ENCODE measurements around the gene SFTPD.
A peak's percentile ranks its signal among the peaks of the same experiment; 100 is the strongest.
"Not testable (repeated sequence)": the region's sequence is repeated elsewhere in the genome, so short reads cannot be mapped to it uniquely, and the experiment has no call there.

Gene SFTPD

DNA sequence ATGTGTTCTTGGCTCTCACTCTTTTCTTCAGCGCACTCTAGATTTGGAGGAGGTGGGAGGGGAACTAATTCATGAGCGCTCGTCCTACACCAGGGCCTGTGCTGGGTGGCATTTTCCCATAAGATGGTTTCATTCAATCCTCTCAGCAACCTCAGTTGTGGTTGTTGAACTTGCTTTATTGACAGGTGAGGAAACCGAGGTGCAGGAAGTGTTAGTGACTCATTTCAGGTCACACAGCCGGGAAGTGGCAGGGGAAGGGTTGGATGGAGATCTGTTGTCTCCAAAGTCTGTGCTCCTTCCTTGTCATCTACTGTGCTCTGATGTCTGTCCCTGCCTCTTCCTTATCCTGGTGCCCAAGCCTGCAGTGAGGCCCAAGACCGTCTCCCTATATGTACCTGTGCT is 26.9 kb downstream of the SFTPD start:
- not testable (repeated sequence) for H3K27ac ChIP-seq (ENCODE audit: low read depth, low read length); H3K4me3 ChIP-seq (ENCODE audit: low read depth in 1 of 2, low read length in 2 of 2); H3K36me3 ChIP-seq (ENCODE audit: insufficient read depth, low read length); H3K4me1 ChIP-seq (ENCODE audit: insufficient read depth, low read length); H3K9me3 ChIP-seq (ENCODE audit: low read length); H3K9ac ChIP-seq (ENCODE audit: low read length); H3K27me3 ChIP-seq (ENCODE audit: control insufficient read depth in 1 of 2, insufficient read depth in 2 of 2, low read length in 2 of 2)

DNA sequence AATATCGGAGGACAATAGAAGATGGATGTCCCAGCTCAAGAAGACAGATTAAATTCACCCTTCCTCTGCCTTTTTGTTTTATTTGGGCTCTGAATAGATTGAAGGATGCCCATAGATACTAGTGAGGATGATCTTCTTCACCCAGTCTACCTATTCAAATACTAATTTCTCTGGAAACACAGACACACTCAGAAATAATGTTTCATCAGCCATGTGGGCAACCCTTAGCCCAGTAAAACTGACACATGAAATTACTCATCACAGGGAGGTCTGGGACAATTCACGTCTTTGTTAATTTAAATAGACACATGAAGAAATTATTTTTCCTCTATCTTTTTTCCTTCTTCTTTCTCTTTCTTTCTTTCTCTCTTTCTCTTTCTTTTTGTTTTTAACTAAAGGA is 33.1 kb downstream of the SFTPD start:
- not testable (repeated sequence) for H3K27me3 ChIP-seq (ENCODE audit: control insufficient read depth in 1 of 2, insufficient read depth in 2 of 2, low read length in 2 of 2); H3K36me3 ChIP-seq (ENCODE audit: insufficient read depth, low read length)

GRCh38 chr10:79914512-79914911 is 34.4 kb downstream of the SFTPD start:
- not testable (repeated sequence) for H3K4me3 ChIP-seq (ENCODE audit: low read depth in 1 of 2, low read length in 2 of 2); H3K27me3 ChIP-seq (ENCODE audit: control insufficient read depth in 1 of 2, insufficient read depth in 2 of 2, low read length in 2 of 2); H3K4me1 ChIP-seq (ENCODE audit: insufficient read depth, low read length); H3K36me3 ChIP-seq (ENCODE audit: insufficient read depth, low read length); H3K27ac ChIP-seq (ENCODE audit: low read depth, low read length); H3K9ac ChIP-seq (ENCODE audit: low read length); H3K9me3 ChIP-seq (ENCODE audit: low read length)

More for the DNA sequence above, 33.1 kb downstream of the SFTPD start:
- H3K4me3 ChIP-seq (ENCODE audit: low read depth in 1 of 2, low read length in 2 of 2); H3K27ac ChIP-seq (ENCODE audit: low read depth, low read length); H3K9me3 ChIP-seq (ENCODE audit: low read length); H3K9ac ChIP-seq (ENCODE audit: low read length); H3K4me1 ChIP-seq (ENCODE audit: insufficient read depth, low read length): not testable (repeated sequence)

DNA sequence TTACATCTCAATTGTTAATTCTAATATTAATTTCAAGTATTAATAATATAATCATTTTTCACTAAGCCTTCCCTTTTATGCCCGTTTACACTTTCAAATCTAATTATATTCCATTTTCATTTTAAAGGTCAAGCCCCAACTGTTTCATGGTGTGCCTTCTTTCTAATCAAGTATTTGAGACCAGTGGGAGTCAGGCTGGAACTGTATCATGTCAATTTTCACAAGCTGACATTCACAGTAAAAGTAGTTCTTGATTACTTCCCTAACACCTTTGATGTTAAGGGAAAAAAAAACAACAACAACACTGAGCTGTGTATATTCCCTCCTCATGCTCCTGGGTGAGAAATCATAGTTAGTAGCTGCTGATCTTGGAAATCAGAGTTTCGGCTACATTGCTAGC is 38.1 kb downstream of the SFTPD start:
- Histone ChIP-seq H3K9me3 (ENCODE audit: low read length) (no peaks in the 10 kb centered on the region), H3K9ac (ENCODE audit: low read length) (no peak overlapping the region), H3K27ac (ENCODE audit: low read depth, low read length) (no peak overlapping the region), H3K36me3 (ENCODE audit: insufficient read depth, low read length) (no peaks in the 10 kb centered on the region), H3K4me3 (ENCODE audit: low read depth in 1 of 2, low read length in 2 of 2) (no peak overlapping the region), H3K4me1 (ENCODE audit: insufficient read depth, low read length) (no peaks in the 10 kb centered on the region), H3K27me3 (ENCODE audit: control insufficient read depth in 1 of 2, insufficient read depth in 2 of 2, low read length in 2 of 2) (no peaks in the 10 kb centered on the region)

DNA sequence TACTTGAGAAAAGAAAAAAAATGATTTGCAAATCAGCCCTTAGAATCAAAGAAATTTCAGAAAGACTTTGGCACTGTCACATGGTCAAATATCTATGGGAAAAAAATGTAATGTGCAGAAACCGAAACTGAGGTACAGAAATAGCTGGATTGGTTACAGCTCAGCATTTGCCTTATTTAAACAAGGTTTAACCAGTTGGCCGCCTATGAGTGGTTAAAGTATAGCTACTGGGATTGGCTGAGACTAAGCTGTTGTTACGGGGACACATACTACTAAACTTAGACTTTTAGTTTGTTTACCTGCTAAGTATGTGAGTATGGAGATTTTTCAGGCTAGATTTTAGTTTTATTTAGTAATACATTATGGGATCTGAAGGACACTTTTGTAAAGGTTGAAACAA is 38.6 kb downstream of the SFTPD start:
- Histone ChIP-seq H3K36me3 (ENCODE audit: insufficient read depth, low read length) (no peaks in the 10 kb centered on the region), H3K27ac (ENCODE audit: low read depth, low read length) (no peak overlapping the region), H3K4me3 (ENCODE audit: low read depth in 1 of 2, low read length in 2 of 2) (no peak overlapping the region), H3K9ac (ENCODE audit: low read length) (no peak overlapping the region), H3K9me3 (ENCODE audit: low read length) (no peaks in the 10 kb centered on the region), H3K27me3 (ENCODE audit: control insufficient read depth in 1 of 2, insufficient read depth in 2 of 2, low read length in 2 of 2) (no peaks in the 10 kb centered on the region), H3K4me1 (ENCODE audit: insufficient read depth, low read length) (no peaks in the 10 kb centered on the region)

DNA sequence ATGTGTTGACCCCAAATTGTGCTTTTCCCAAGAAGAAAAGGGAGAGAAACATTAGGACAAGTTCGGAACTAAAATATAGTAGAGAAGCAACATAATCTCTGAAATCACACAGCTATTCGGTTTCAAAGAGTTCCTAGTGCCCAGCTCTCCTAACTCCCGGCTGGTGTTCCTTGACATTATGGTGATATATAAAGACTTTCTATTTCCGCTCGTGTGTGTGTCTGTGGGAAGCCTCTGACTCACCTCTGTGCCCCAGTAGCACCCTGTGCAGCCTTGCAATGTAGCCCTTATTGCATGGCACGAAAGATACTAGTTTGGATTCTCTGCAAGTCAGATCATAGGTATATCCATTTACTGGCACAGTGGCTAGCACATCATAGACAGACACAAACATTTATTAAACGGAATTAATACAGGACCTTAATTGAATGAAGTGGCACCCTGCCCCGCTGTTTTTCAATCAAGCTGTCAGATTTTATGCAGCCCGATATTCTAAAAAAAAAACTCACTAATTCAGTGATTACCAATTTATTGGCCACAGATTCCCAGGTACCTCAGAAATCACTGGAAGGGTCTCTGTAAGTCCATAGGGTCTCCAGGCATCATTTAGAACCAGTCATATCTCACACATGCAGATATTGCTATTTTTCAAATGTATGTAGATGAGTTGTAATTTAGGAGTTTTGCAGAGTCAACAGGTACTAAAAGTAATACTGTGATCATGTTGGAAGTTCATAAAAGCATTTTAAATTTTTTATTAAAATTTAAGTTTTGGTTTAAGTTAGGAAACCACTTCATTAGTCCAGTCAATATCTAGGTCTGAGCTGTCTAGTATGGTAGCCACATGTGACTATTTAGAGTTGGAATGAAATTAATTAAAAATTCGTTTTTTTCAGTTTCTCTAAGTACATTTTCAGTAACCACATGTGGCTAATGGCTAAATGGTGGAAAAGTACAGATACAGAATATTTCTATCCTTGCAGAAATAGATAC is 43.3 kb downstream of the SFTPD start:
- peak overlapping the region; percentile 73 for H3K27ac ChIP-seq (ENCODE audit: low read depth, low read length)
- peaks cover 0 to 6% of the 10 kb centered on the region in 2 donors for H3K27me3 ChIP-seq (ENCODE audit: control insufficient read depth in 1 of 2, insufficient read depth in 2 of 2, low read length in 2 of 2)
- no peaks in the 10 kb centered on the region for H3K4me1 ChIP-seq (ENCODE audit: insufficient read depth, low read length)

GRCh38 chr10:79904671-79905321 is 44.1 kb downstream of the SFTPD start:
- peak overlapping the region; percentile 55 to 76 for H3K4me3 ChIP-seq (ENCODE audit: low read depth in 1 of 2, low read length in 2 of 2)
- no peaks in the 10 kb centered on the region for H3K36me3 ChIP-seq (ENCODE audit: insufficient read depth, low read length)
- H3K4me1 ChIP-seq (ENCODE audit: insufficient read depth, low read length) = no peaks in the 10 kb centered on the region
- H3K27ac ChIP-seq (ENCODE audit: low read depth, low read length) = peak overlapping the region; percentile 73
- no peaks in the 10 kb centered on the region for H3K9me3 ChIP-seq (ENCODE audit: low read length)
- H3K9ac ChIP-seq (ENCODE audit: low read length) = peak overlapping the region; percentile 61
- peaks cover 0 to 6% of the 10 kb centered on the region in 2 donors for H3K27me3 ChIP-seq (ENCODE audit: control insufficient read depth in 1 of 2, insufficient read depth in 2 of 2, low read length in 2 of 2)

More for the DNA sequence above, 43.3 kb downstream of the SFTPD start:
- Histone ChIP-seq H3K4me3 (ENCODE audit: low read depth in 1 of 2, low read length in 2 of 2) (peak overlapping the region; percentile 55 to 76), H3K9ac (ENCODE audit: low read length) (peak overlapping the region; percentile 61), H3K36me3 (ENCODE audit: insufficient read depth, low read length) (no peaks in the 10 kb centered on the region), H3K9me3 (ENCODE audit: low read length) (no peaks in the 10 kb centered on the region)

GRCh38 chr10:79901571-79901970 is 47.3 kb downstream of the SFTPD start:
- not testable (repeated sequence) for H3K9ac ChIP-seq (ENCODE audit: low read length); H3K9me3 ChIP-seq (ENCODE audit: low read length); H3K27ac ChIP-seq (ENCODE audit: low read depth, low read length); H3K27me3 ChIP-seq (ENCODE audit: control insufficient read depth in 1 of 2, insufficient read depth in 2 of 2, low read length in 2 of 2); H3K4me1 ChIP-seq (ENCODE audit: insufficient read depth, low read length); H3K4me3 ChIP-seq (ENCODE audit: low read depth in 1 of 2, low read length in 2 of 2); H3K36me3 ChIP-seq (ENCODE audit: insufficient read depth, low read length)

GRCh38 chr10:79898597-79899325 is 50.1 kb downstream of the SFTPD start:
- Histone ChIP-seq H3K9ac (ENCODE audit: low read length) (no peak overlapping the region), H3K4me3 (ENCODE audit: low read depth in 1 of 2, low read length in 2 of 2) (no peak overlapping the region), H3K9me3 (ENCODE audit: low read length) (no peaks in the 10 kb centered on the region), H3K4me1 (ENCODE audit: insufficient read depth, low read length) (no peaks in the 10 kb centered on the region), H3K27me3 (ENCODE audit: control insufficient read depth in 1 of 2, insufficient read depth in 2 of 2, low read length in 2 of 2) (peaks cover 0 to under 1% of the 10 kb centered on the region in 2 donors), H3K27ac (ENCODE audit: low read depth, low read length) (no peak overlapping the region), H3K36me3 (ENCODE audit: insufficient read depth, low read length) (no peaks in the 10 kb centered on the region)

DNA sequence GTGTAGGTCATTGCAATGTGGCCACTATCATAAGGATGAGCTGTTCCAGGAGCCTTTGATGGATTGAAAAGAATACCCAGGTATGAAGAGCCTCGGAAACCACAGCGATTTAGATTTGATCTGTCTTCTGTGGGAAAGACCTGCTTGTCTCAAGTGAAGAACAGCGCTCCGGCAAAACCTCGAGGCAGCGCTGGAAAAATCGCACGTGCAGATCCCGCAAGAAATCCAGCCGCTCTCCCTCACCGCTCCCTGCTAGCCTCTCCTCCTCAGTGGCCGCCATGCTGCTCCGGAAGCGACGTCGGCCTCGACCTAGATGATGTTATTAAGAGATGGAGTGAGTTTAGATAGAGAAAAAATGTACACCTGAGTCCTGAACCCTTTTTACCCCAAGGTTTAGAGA is 56.0 kb downstream of the SFTPD start:
- not testable (repeated sequence) for H3K27me3 ChIP-seq (ENCODE audit: control insufficient read depth in 1 of 2, insufficient read depth in 2 of 2, low read length in 2 of 2); H3K27ac ChIP-seq (ENCODE audit: low read depth, low read length); H3K4me1 ChIP-seq (ENCODE audit: insufficient read depth, low read length); H3K36me3 ChIP-seq (ENCODE audit: insufficient read depth, low read length); H3K9ac ChIP-seq (ENCODE audit: low read length); H3K9me3 ChIP-seq (ENCODE audit: low read length); H3K4me3 ChIP-seq (ENCODE audit: low read depth in 1 of 2, low read length in 2 of 2)

DNA sequence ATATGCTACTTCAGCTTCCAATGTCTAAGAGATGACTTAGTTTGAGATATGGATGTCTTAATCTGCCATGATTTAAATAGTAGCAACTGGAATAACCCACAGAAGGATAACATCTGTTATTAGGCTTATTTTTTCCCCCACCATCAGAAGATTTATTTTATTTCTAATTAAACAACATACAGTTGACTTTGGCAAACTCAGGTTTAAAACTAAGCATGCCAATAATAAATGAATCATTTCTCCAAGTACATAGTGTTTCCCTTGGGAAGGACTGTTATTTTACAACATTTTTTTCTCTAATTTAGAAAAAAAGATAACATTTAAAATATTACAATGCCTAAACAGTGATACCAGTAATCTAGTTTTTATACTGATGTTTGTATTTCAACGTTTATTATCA is 58.4 kb downstream of the SFTPD start:
- no peaks in the 10 kb centered on the region for H3K36me3 ChIP-seq (ENCODE audit: insufficient read depth, low read length)
- no peaks in the 10 kb centered on the region for H3K27me3 ChIP-seq (ENCODE audit: control insufficient read depth in 1 of 2, insufficient read depth in 2 of 2, low read length in 2 of 2)
- H3K4me3 ChIP-seq (ENCODE audit: low read depth in 1 of 2, low read length in 2 of 2) = no peak overlapping the region
- no peaks in the 10 kb centered on the region for H3K9me3 ChIP-seq (ENCODE audit: low read length)
- H3K9ac ChIP-seq (ENCODE audit: low read length) = no peak overlapping the region
- H3K27ac ChIP-seq (ENCODE audit: low read depth, low read length) = no peak overlapping the region
- H3K4me1 ChIP-seq (ENCODE audit: insufficient read depth, low read length) = no peaks in the 10 kb centered on the region
